ENCODE measurements around the gene STOX1. TPM values are rescaled to one million over a fixed set of nuclear protein-coding genes. Genes with fewer than 3 reads are reported as not detected.

The STOX1 gene
- total and polyA plus RNA-seq, 2 of the 8 experiments (the other 6 are each of a cell fraction or from before 2014, with no cell fraction given) = 0.92 to 2.6 TPM

- Histone ChIP-seq H3K18ac (ENCODE audit: extremely low read depth, low read length) (no peak overlapping the region), H3K36me3 (ENCODE audit: control insufficient read depth in 2 of 4, insufficient read depth in 4 of 4, low read length in 3 of 4) (no peaks in the 10 kb centered on the region), H3K79me1 (ENCODE audit: low read depth, low read length) (no peaks in the 10 kb centered on the region), H2BK5ac (ENCODE audit: low read depth, low read length) (no peak overlapping the region), H4K5ac (ENCODE audit: insufficient read length, low read depth, low read length) (no peak overlapping the region), H3K23ac (ENCODE audit: insufficient read length) (no peak overlapping the region), H3K9me3 (ENCODE audit: insufficient read depth in 2 of 2, low read depth in 1 of 2, low read length in 1 of 2) (no peaks in the 10 kb centered on the region), H2BK15ac (ENCODE audit: low read length) (no peak overlapping the region), H4K8ac (ENCODE audit: extremely low read depth, insufficient read depth, low read length) (no peak overlapping the region), H2BK12ac (ENCODE audit: low read depth, low read length) (no peak overlapping the region), H3K56ac (replicated peaks; ENCODE audit: insufficient read length, low read depth, low read length) (no peak overlapping the region), H2BK120ac (replicated peaks; ENCODE audit: low read depth, low read length) (no peak overlapping the region), H3K27me3 (replicated peaks in 1 of 4; ENCODE audit: control insufficient read depth in 3 of 4, extremely low read depth in 1 of 4, insufficient read depth in 3 of 4, low read length in 3 of 4) (no peaks in the 10 kb centered on the region), H4K91ac (replicated peaks; ENCODE audit: insufficient read length, low read length) (no peak overlapping the region), H3K4me2 (ENCODE audit: insufficient read depth in 1 of 2, low read depth in 2 of 2, low read length in 2 of 2) (peak overlapping the region; percentile 3 to 43; a peak in 3 of 4 replicates), H3K4me1 (replicated peaks in 1 of 4; ENCODE audit: control insufficient read depth in 3 of 4, insufficient read depth in 4 of 4, low read length in 3 of 4) (peaks cover 6 to 17% (median 14%) of the 10 kb centered on the region in 4 experiments; a peak in 5 of 7 replicates), H2BK20ac (ENCODE audit: low read length) (no peak overlapping the region), H3K23me2 (ENCODE audit: low read depth, low read length) (no peaks in the 10 kb centered on the region), H3K27ac (ENCODE audit: low read depth, low read length) (no peak overlapping the region), H3K9ac (replicated peaks in 1 of 4; ENCODE audit: extremely low read depth in 1 of 4, low read depth in 3 of 4, low read length in 3 of 4) (no peak overlapping the region), H3K79me2 (ENCODE audit: control insufficient read depth in 1 of 2, insufficient read depth in 2 of 2, low read length in 2 of 2) (no peaks in the 10 kb centered on the region), H2AK5ac (ENCODE audit: low read depth, low read length) (no peak overlapping the region), H4K20me1 (replicated peaks in 1 of 2; ENCODE audit: control insufficient read depth in 1 of 2, insufficient read depth in 2 of 2, low read length in 2 of 2) (no peaks in the 10 kb centered on the region), H3K14ac (ENCODE audit: insufficient read length) (no peak overlapping the region), H2AFZ (ENCODE audit: low read length) (no peak overlapping the region), H3K4ac (replicated peaks; ENCODE audit: insufficient read length, low read depth, low read length) (no peak overlapping the region), H3K4me3 (ENCODE audit: extremely low read depth in 1 of 4, insufficient read depth in 2 of 4, low read depth in 3 of 4, low read length in 4 of 4) (peak overlapping the region in 1 of 4 experiments; percentile 12; a peak in 1 of 8 replicates)
- DNase-seq (ENCODE audit: low read depth in 1 of 2, low spot score in 2 of 2) = no peak
- no peak for FAIRE-seq
- CTCF ChIA-PET (ENCODE audit: partially characterized antibody) = interaction anchor here (1.0 to 1.6 kb wide), 5 partner anchors 10 to 82 kb away, joined by 3 to 5 read pairs (median 4); no protein-coding TSS in a partner anchor
- POLR2A ChIA-PET (ENCODE audit: partially characterized antibody) = interaction anchor here (0.7 to 1.4 kb wide), 3 partner anchors 22 to 84 kb away, joined by 3 to 4 read pairs (median 3); partner anchors contain the start of gene STOX1
- TF ChIP-seq TBP (IDR thresholded peaks at IDR 0.05; ENCODE audit: low read depth, low read length) (no peak), BACH1 (IDR thresholded peaks at IDR 0.05; ENCODE audit: low read length) (no peak), ZNF274 (IDR thresholded peaks at IDR 0.05; ENCODE audit: borderline replicate concordance, extremely low read depth, low read length) (no peak), SP1 (IDR thresholded peaks at IDR 0.05; ENCODE audit: low read depth, low read length) (no peak), E2F6 (IDR thresholded peaks at IDR 0.05) (no peak), POU5F1 (IDR thresholded peaks at IDR 0.05; ENCODE audit: low read depth, low read length) (no peak), TEAD4 (IDR thresholded peaks at IDR 0.05; ENCODE audit: low read depth, low read length) (no peak), ATF2 (IDR thresholded peaks at IDR 0.05; ENCODE audit: low read length) (no peak), SP2 (IDR thresholded peaks at IDR 0.05; ENCODE audit: low read length) (no peak), SAP30 (IDR thresholded peaks at IDR 0.05; ENCODE audit: insufficient read depth, insufficient replicate concordance, low read length) (no peak), POLR2AphosphoS5 (IDR thresholded peaks at IDR 0.05; ENCODE audit: low read depth, low read length) (no peak), JUN (IDR thresholded peaks at IDR 0.05; ENCODE audit: low read depth, low read length) (no peak), SRF (IDR thresholded peaks at IDR 0.05; ENCODE audit: low read depth, low read length) (no peak), EGR1 (IDR thresholded peaks at IDR 0.05; ENCODE audit: borderline replicate concordance, low read depth, low read length) (no peak)
Observed at GRCh38 chr10:68878496-68878895, 51.2 kb downstream of the STOX1 start.

Data from H1 (cell line).